Coronary artery (tissue), 2 donors: ENCODE data around the gene TTBK1.

Experiments used
- DNase-seq: peaks from one replicate; pipeline ENCODE4 v3.0.0-alpha.2; 2017; ENCODE audit warnings: low spot score
- H3K27ac ChIP-seq, 2 donors: fragments of 200-600 bp; sonication (generic); one replicate each; pipeline ENCODE4 v1.5.1; 2016 to 2019
- H3K4me3 ChIP-seq: fragments of 200-600 bp; sonication (generic); 2 replicates; pipeline ENCODE4 v1.5.1; 2016; ENCODE audit warnings: mild to moderate bottlenecking, moderate library complexity
- TF ChIP-seq, protein P1 (sequence below): fragments of 200-600 bp; sonication (generic); IDR thresholded peaks from one replicate; pipeline ENCODE4 v1.5.1; 2019; ENCODE audit warnings: antibody characterized with exemption

TTBK1 gene

GRCh38 chr6:43203718-43204095 is 39.6 kb upstream of the TTBK1 start:
- no peak overlapping the region for H3K4me3 ChIP-seq
- H3K27ac ChIP-seq: no peak overlapping the region
- DNase-seq: no peak
- TF ChIP-seq, protein P1, sequence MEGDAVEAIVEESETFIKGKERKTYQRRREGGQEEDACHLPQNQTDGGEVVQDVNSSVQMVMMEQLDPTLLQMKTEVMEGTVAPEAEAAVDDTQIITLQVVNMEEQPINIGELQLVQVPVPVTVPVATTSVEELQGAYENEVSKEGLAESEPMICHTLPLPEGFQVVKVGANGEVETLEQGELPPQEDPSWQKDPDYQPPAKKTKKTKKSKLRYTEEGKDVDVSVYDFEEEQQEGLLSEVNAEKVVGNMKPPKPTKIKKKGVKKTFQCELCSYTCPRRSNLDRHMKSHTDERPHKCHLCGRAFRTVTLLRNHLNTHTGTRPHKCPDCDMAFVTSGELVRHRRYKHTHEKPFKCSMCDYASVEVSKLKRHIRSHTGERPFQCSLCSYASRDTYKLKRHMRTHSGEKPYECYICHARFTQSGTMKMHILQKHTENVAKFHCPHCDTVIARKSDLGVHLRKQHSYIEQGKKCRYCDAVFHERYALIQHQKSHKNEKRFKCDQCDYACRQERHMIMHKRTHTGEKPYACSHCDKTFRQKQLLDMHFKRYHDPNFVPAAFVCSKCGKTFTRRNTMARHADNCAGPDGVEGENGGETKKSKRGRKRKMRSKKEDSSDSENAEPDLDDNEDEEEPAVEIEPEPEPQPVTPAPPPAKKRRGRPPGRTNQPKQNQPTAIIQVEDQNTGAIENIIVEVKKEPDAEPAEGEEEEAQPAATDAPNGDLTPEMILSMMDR: no peak

GRCh38 chr6:43204271-43205105 is 38.8 kb upstream of the TTBK1 start:
- no peak overlapping the region for H3K4me3 ChIP-seq
- no peak overlapping the region for H3K27ac ChIP-seq
- TF ChIP-seq, protein P1: no peak
- no peak for DNase-seq

DNA sequence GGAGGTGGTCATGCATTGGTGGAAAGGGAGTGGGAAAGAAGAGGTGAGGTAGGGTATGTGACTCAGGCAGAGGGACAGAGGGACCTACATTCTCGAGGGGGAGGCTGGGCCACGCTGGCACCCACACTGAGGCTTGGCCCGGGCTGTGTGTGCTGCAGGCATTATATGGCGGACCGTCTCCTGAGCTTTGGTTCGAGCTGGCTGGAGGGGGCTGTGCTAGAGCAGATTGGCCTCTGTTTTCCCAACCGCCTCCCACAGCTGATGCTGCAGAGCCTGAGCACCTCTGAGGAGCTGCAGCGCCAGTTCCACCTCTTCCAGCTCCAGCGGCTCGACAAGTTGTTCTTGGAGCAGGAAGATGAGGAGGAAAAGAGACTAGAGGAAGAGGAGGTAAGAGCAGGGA is 37.4 kb upstream of the TTBK1 start:
- Histone ChIP-seq H3K4me3 (no peak overlapping the region), H3K27ac (no peak overlapping the region)
- TF ChIP-seq, protein P1: no peak
- no peak for DNase-seq

GRCh38 chr6:43207286-43207685 is 36.0 kb upstream of the TTBK1 start:
- Histone ChIP-seq H3K27ac (no peak overlapping the region), H3K4me3 (no peak overlapping the region)
- no peak for DNase-seq
- TF ChIP-seq, protein P1: no peak

GRCh38 chr6:43211955-43212354 is 31.3 kb upstream of the TTBK1 start:
- Histone ChIP-seq H3K27ac (no peak overlapping the region), H3K4me3 (no peak overlapping the region)
- TF ChIP-seq, protein P1: no peak
- no peak for DNase-seq

- TF ChIP-seq, protein P1: no peak
- H3K4me3 ChIP-seq: no peak overlapping the region
- DNase-seq: no peak
- no peak overlapping the region for H3K27ac ChIP-seq
These were observed 29.9 kb upstream of the TTBK1 start for GRCh38 chr6:43213431-43213830.

- Histone ChIP-seq H3K27ac (no peak overlapping the region), H3K4me3 (no peak overlapping the region)
- no peak for DNase-seq
- TF ChIP-seq, protein P1: no peak
These were observed 28.2 kb upstream of the TTBK1 start for GRCh38 chr6:43215066-43215465.
